ENCODE data around the gene CHAT. TPM values are rescaled to one million over a fixed set of nuclear protein-coding genes. Genes with fewer than 3 reads are reported as not detected.

The CHAT gene
- total RNA-seq, 3 donors from 2014 or later (not counting 1 experiment from before 2014, with no cell fraction given) = not detected

DNA sequence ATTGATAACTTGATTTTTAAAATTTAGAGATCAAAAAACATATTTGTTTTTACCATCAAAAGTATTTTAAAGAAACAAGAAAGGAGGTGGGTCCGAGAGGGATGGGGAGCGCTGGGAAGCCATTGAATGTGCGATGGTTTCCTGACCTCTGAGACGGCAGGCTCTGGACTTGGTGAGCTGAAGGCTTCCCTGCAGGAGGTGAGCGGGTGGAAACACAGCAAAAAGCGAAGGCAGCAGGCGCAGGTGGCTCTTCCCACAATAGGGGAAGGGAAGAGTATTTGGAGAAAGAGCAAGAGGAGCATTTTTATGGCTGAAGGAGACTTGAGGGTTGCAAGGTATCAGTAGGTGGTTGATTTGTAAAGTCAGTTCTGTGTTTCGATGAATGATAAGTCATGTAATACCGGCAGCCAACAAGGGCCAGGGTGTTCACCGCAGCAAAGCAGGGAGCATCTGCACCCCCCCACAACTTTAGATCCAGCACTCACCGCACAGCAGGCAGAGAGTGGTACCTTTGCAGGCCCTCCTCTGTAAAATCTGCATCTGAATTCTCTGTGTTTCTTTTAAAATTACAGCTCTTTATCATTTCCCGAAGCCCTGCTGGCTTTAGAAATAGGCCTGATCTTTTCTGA lies 76.2 kb downstream of the CHAT start:
- H3K27ac ChIP-seq (ENCODE audit: low read length) = no peak overlapping the region
- no peaks in the 10 kb centered on the region for H3K4me1 ChIP-seq (ENCODE audit: control insufficient read depth, insufficient read depth, low read length)
- Mint-ChIP-seq H3K36me3 (peaks cover 8% of the 10 kb centered on the region), H3K4me1 (no peaks in the 10 kb centered on the region), H3K9me3 (peaks cover 0 to 2% of the 10 kb centered on the region in 2 donors), H3K27me3 (ENCODE audit: low read depth in 2 of 2) (peaks cover 52 to 67% of the 10 kb centered on the region in 2 donors), H3K4me3 (no peak overlapping the region), H3K27ac (no peak overlapping the region)
- no peaks in the 10 kb centered on the region for H3K36me3 ChIP-seq (ENCODE audit: control insufficient read depth, insufficient read depth, low read length)
- no peak for DNase-seq
- 22% methylated on average over 9 of the region's 12 CpGs for WGBS (ENCODE audit: insufficient coverage)
- intact Hi-C loops (cut with micrococcal nuclease) = no loop called here
- TF ChIP-seq, protein P1, sequence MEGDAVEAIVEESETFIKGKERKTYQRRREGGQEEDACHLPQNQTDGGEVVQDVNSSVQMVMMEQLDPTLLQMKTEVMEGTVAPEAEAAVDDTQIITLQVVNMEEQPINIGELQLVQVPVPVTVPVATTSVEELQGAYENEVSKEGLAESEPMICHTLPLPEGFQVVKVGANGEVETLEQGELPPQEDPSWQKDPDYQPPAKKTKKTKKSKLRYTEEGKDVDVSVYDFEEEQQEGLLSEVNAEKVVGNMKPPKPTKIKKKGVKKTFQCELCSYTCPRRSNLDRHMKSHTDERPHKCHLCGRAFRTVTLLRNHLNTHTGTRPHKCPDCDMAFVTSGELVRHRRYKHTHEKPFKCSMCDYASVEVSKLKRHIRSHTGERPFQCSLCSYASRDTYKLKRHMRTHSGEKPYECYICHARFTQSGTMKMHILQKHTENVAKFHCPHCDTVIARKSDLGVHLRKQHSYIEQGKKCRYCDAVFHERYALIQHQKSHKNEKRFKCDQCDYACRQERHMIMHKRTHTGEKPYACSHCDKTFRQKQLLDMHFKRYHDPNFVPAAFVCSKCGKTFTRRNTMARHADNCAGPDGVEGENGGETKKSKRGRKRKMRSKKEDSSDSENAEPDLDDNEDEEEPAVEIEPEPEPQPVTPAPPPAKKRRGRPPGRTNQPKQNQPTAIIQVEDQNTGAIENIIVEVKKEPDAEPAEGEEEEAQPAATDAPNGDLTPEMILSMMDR (IDR thresholded peaks at IDR 0.05) = no peak
- no peak overlapping the region for H3K4me3 ChIP-seq (ENCODE audit: low read length)
- H3K9me3 ChIP-seq (ENCODE audit: control insufficient read depth, insufficient read depth, low read length) = peaks cover 15% of the 10 kb centered on the region
- no peak for ATAC-seq
- peaks cover 28% of the 10 kb centered on the region for H3K27me3 ChIP-seq (ENCODE audit: control insufficient read depth, insufficient read depth, low read length)

DNA sequence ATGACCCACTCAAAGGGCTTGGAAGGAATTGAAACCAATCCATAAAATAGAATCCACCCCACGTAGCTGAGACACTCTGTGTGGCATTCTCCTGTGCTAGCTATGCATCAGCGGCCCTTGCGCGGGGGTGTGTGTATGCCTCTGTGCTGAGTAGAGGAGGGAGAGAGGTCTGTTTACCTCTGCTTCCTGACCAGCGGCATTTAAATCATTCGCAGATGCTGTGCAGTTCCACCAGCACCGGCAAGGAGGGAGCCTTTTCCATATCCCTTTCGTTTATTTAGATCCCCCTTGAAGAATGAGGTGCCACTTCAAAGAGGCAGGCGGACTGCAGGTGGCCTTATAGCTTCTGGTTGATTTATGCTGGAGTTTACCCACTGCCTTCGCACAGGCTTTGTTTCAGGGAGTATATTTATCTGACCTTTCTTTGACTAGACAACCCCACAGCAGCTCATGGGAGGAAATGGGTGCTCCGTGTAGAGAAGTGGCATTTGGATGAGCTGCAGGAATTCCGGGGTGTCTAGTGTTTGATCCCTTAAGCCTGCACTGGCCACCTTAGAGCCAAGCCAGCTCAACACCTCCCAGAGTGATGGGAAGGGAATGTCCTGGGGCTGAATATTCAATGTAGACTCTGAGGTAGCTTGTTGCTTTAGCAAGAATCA lies 77.0 kb downstream of the CHAT start:
- H3K4me3 ChIP-seq (ENCODE audit: low read length) = no peak overlapping the region
- peaks cover 0 to 2% of the 10 kb centered on the region in 2 donors for H3K9me3 Mint-ChIP-seq
- H3K36me3 ChIP-seq (ENCODE audit: control insufficient read depth, insufficient read depth, low read length) = no peaks in the 10 kb centered on the region
- peaks cover 28% of the 10 kb centered on the region for H3K27me3 ChIP-seq (ENCODE audit: control insufficient read depth, insufficient read depth, low read length)
- H3K4me3 Mint-ChIP-seq = no peak overlapping the region
- H3K27ac Mint-ChIP-seq = no peak overlapping the region
- peak in 1 of 3 donors; percentile 17 for ATAC-seq
- intact Hi-C loops (cut with micrococcal nuclease) = no loop called here
- H3K27me3 Mint-ChIP-seq (ENCODE audit: low read depth in 2 of 2) = peaks cover 51 to 67% of the 10 kb centered on the region in 2 donors
- peaks cover 15% of the 10 kb centered on the region for H3K9me3 ChIP-seq (ENCODE audit: control insufficient read depth, insufficient read depth, low read length)
- no peak overlapping the region for H3K27ac ChIP-seq (ENCODE audit: low read length)
- no peaks in the 10 kb centered on the region for H3K4me1 ChIP-seq (ENCODE audit: control insufficient read depth, insufficient read depth, low read length)
- TF ChIP-seq, protein P1 (IDR thresholded peaks at IDR 0.05) = no peak
- no peak for DNase-seq
- peaks cover 8% of the 10 kb centered on the region for H3K36me3 Mint-ChIP-seq
- WGBS (ENCODE audit: insufficient coverage) = 14% methylated on average over 12 of the region's 12 CpGs
- H3K4me1 Mint-ChIP-seq = no peaks in the 10 kb centered on the region

DNA sequence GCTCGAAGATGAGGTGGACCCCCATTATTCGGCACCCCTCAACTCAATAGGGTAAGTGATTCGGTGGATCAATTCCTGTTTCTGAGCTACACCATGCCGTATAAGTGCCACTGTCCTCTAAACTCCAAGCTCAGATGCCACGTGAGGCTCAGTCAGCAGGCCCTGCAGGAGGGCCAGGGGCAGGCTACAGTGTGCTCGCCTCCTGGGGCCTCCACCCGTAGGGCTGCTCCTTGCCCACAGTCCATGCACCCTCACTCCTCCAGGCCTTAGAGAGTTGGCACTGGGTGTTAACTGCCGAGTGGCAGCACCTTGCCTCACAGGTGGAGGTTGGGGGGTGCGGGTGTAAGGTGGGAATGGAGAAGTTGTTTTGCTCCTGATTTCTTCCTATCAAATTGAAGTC lies 77.8 kb downstream of the CHAT start:
- no peak for DNase-seq
- H3K9me3 ChIP-seq (ENCODE audit: control insufficient read depth, insufficient read depth, low read length) = peaks cover 10% of the 10 kb centered on the region
- WGBS (ENCODE audit: insufficient coverage) = 45% methylated on average over 8 of the region's 9 CpGs
- intact Hi-C loops (cut with micrococcal nuclease) = no loop called here
- H3K27ac ChIP-seq (ENCODE audit: low read length) = no peak overlapping the region
- Mint-ChIP-seq H3K36me3 (peaks cover 8% of the 10 kb centered on the region), H3K27ac (no peak overlapping the region), H3K9me3 (peaks cover 0 to 2% of the 10 kb centered on the region in 2 donors), H3K4me3 (no peak overlapping the region), H3K4me1 (no peaks in the 10 kb centered on the region), H3K27me3 (ENCODE audit: low read depth in 2 of 2) (peaks cover 51 to 67% of the 10 kb centered on the region in 2 donors)
- no peaks in the 10 kb centered on the region for H3K36me3 ChIP-seq (ENCODE audit: control insufficient read depth, insufficient read depth, low read length)
- H3K4me3 ChIP-seq (ENCODE audit: low read length) = no peak overlapping the region
- no peaks in the 10 kb centered on the region for H3K4me1 ChIP-seq (ENCODE audit: control insufficient read depth, insufficient read depth, low read length)
- peaks cover 28% of the 10 kb centered on the region for H3K27me3 ChIP-seq (ENCODE audit: control insufficient read depth, insufficient read depth, low read length)
- TF ChIP-seq, protein P1 (IDR thresholded peaks at IDR 0.05) = no peak
- ATAC-seq = no peak
